Nephron progenitor cell (in vitro differentiated cells): ENCODE data around the gene MSL1.
A peak's percentile ranks its signal among the peaks of the same experiment; 100 is the strongest.

Experiments
- DNase-seq: peaks from one replicate; pipeline ENCODE4 v3.0.0; 2021
- H3K27ac Mint-ChIP-seq: 2 replicates; pipeline ENCODE4 v1.8.0; 2021; ENCODE audit warnings: mild to moderate bottlenecking, moderate library complexity, mixed read lengths
- H3K27me3 Mint-ChIP-seq: 2 replicates; pipeline ENCODE4 v1.8.0; 2021; ENCODE audit warnings: mild to moderate bottlenecking, low read depth, mixed read lengths; ENCODE audit not compliant: poor library complexity
- H3K36me3 Mint-ChIP-seq: 2 replicates; pipeline ENCODE4 v1.8.0; 2021; ENCODE audit warnings: low read depth, mixed read lengths
- H3K4me1 Mint-ChIP-seq: 2 replicates; pipeline ENCODE4 v1.8.0; 2021; ENCODE audit warnings: mixed read lengths
- H3K4me3 Mint-ChIP-seq: 2 replicates; pipeline ENCODE4 v1.8.0; 2021; ENCODE audit warnings: mild to moderate bottlenecking, moderate library complexity, mixed read lengths
- H3K9me3 Mint-ChIP-seq: 2 replicates; pipeline ENCODE4 v1.8.0; 2021; ENCODE audit warnings: mild to moderate bottlenecking, moderate library complexity, mixed read lengths
- TF ChIP-seq, protein P1 (sequence below): fragments of 200-600 bp; sonication (generic); IDR thresholded peaks from 2 replicates; pipeline ENCODE4 v1.5.0; 2021; ENCODE audit warnings: antibody characterized with exemption

The MSL1 gene

DNA sequence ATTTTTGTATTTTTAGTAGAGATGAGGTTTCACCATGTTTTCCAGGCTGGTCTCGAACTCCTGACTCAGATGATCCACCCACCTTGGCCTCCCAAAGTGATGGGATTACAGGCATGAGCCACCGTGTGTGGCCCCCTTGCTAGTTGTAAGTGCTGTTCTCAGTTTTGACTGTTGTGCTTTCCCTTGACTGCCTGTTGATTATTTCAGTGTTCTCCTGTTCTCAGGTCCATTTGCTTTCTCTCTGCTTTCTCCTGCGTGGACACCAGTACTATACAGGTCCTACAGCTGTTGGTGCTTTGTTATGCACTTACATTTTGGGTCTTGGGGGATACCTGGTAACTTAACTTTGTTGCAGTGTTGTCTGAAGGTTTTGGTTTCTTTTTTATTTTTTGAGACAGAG, 26.8 kb downstream of the MSL1 start:
- H3K36me3 Mint-ChIP-seq, result peaks cover 75% of the 10 kb centered on the region
- no peak overlapping the region for H3K4me3 Mint-ChIP-seq
- H3K27ac Mint-ChIP-seq, result peak overlapping the region; percentile 78
- H3K27me3 Mint-ChIP-seq, result no peaks in the 10 kb centered on the region
- H3K9me3 Mint-ChIP-seq, result no peaks in the 10 kb centered on the region
- TF ChIP-seq, protein P1, sequence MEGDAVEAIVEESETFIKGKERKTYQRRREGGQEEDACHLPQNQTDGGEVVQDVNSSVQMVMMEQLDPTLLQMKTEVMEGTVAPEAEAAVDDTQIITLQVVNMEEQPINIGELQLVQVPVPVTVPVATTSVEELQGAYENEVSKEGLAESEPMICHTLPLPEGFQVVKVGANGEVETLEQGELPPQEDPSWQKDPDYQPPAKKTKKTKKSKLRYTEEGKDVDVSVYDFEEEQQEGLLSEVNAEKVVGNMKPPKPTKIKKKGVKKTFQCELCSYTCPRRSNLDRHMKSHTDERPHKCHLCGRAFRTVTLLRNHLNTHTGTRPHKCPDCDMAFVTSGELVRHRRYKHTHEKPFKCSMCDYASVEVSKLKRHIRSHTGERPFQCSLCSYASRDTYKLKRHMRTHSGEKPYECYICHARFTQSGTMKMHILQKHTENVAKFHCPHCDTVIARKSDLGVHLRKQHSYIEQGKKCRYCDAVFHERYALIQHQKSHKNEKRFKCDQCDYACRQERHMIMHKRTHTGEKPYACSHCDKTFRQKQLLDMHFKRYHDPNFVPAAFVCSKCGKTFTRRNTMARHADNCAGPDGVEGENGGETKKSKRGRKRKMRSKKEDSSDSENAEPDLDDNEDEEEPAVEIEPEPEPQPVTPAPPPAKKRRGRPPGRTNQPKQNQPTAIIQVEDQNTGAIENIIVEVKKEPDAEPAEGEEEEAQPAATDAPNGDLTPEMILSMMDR, result no peak
- DNase-seq, result no peak
- peaks cover 5% of the 10 kb centered on the region for H3K4me1 Mint-ChIP-seq

DNA sequence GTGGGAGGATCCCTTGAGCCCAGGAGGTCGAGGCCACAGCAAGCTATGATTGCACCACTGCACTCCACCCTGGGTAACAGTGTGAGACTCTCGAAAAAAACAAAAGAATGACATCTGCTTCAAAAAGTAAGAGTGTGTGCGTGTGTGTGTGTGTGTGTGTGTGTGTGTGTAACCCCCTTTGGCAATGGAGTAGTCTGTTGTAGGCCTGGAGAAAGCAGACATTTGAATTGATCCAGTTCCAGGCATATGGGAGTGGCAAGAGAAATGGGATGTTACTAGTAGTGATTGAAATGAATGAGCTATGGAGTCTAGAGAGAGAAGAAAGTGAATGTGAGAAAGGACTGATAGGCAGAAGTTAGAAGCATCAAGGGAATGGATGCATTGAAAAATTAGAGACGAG, 28.5 kb downstream of the MSL1 start:
- no peaks in the 10 kb centered on the region for H3K9me3 Mint-ChIP-seq
- no peak for DNase-seq
- H3K36me3 Mint-ChIP-seq, result peaks cover 89% of the 10 kb centered on the region
- TF ChIP-seq, protein P1, result no peak
- peaks cover 5% of the 10 kb centered on the region for H3K4me1 Mint-ChIP-seq
- no peak overlapping the region for H3K4me3 Mint-ChIP-seq
- peak overlapping the region; percentile 68 for H3K27ac Mint-ChIP-seq
- H3K27me3 Mint-ChIP-seq, result no peaks in the 10 kb centered on the region

DNA sequence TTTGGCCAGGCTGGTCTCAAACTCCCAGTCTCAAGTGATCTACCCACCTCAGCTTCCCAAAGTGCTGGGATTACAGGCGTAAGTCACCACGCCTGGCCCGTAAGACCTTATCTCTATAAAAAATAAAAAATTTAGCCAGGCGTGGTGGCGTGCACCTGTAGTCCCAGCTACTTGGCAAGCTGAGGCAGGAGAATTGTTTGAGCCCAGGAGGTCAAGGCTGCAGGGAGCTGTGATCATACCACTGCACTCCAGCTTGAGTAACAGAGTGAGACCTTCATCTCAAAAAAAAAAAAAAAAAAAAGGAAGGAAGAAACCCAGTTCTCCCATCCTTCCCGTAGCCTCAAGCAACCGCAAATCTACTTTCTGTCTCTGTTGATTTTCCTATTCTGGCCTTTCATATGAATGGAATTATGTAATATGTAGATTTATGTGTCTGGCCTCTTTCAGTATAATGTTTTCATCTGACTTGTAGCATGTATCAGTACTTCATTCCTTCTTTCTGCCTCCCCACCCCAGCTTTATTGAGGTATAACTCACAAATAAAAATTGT, 29.7 kb downstream of the MSL1 start:
- no peak for DNase-seq
- Mint-ChIP-seq H3K27ac (no peak overlapping the region), H3K4me1 (peaks cover 5% of the 10 kb centered on the region), H3K36me3 (peaks cover 88% of the 10 kb centered on the region), H3K4me3 (no peak overlapping the region), H3K9me3 (no peaks in the 10 kb centered on the region), H3K27me3 (no peaks in the 10 kb centered on the region)
- TF ChIP-seq, protein P1, result no peak

DNA sequence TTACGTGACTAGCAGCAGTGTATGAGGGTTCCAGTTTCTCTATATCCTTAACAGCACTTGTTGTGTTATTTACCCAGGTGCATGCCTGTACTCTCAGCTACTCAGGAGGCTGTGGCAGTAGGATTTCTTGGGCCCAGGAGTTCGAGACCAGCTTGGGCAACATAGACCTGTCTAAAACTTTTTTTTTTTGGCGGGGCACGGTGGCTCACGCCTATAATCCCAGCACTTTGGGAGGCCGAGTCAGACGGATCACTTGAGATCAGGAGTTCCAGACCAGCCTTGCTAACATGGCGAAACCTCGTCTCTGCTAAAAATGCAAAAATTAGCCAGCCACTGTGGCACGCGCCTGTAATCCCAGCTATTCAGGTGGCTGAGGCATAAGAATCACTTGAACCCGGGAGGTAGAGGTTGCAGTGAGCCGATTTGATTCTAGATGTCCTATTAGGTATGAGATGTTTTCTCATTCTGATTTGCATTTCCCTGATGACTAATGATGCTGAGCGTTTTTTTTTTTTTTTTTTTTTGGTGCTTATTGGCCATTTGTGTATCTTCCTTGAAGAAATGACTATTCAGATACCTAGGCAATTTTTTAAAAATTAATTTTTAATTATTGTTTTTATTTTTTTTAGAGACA, 31.9 kb downstream of the MSL1 start:
- H3K4me3 Mint-ChIP-seq, result no peak overlapping the region
- H3K27me3 Mint-ChIP-seq, result no peaks in the 10 kb centered on the region
- H3K36me3 Mint-ChIP-seq, result peaks cover 78% of the 10 kb centered on the region
- no peaks in the 10 kb centered on the region for H3K9me3 Mint-ChIP-seq
- TF ChIP-seq, protein P1, result no peak
- no peak for DNase-seq
- no peak overlapping the region for H3K27ac Mint-ChIP-seq
- H3K4me1 Mint-ChIP-seq, result no peaks in the 10 kb centered on the region

DNA sequence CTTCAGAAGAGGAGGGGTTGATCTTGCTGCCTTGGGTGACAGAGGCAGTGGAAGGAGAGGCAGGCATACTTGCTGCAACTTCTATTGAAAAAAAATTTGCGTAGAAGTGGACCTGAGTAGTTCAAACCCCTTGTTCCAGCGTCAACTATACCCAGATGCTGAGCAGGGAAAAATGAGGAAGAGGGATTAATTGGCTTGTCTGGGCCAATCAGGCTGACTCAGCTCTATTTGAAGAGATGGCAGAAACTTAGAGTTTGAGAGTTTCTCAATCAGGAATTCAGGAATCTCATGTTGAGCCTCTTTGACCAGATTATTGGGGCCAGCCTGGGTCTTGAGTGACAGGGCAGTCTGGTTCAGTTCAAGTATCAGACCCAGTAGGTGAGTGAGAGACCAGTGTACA, 36.2 kb downstream of the MSL1 start:
- no peak for DNase-seq
- Mint-ChIP-seq H3K4me3 (no peak overlapping the region), H3K27me3 (no peaks in the 10 kb centered on the region), H3K9me3 (no peaks in the 10 kb centered on the region), H3K36me3 (peaks cover 58% of the 10 kb centered on the region), H3K27ac (no peak overlapping the region), H3K4me1 (no peaks in the 10 kb centered on the region)
- TF ChIP-seq, protein P1, result no peak

DNA sequence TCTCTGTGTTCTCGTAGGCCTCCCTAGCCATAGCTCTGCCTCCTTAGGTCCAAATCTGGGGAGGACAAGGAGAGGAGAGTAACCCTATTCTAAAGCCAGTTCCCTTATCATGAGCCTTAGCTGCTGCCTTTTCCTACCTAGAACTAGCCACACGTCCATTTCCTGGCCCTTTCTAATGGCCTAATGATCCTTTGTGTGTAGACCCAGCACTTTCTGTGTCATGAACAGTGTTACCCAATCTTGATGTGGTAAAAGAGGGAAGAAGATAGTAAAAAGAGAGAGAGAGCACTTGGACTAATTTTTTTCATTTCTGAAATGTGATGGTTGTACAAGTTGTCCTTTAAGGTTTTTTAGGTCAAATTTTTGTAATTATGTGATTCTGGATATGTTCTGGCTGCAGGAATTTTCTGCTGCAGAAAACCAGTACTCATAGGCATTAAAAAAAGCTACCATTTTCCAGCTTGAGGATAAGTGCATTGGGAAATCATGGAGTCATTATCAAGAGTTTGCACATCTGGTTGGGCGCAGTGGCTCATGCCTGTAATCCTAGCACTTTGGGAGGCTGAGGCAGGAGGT, 36.8 kb downstream of the MSL1 start:
- DNase-seq, result no peak
- H3K9me3 Mint-ChIP-seq, result no peaks in the 10 kb centered on the region
- peaks cover 57% of the 10 kb centered on the region for H3K36me3 Mint-ChIP-seq
- H3K27me3 Mint-ChIP-seq, result no peaks in the 10 kb centered on the region
- no peaks in the 10 kb centered on the region for H3K4me1 Mint-ChIP-seq
- TF ChIP-seq, protein P1, result no peak
- peak overlapping the region; percentile 47 for H3K27ac Mint-ChIP-seq
- H3K4me3 Mint-ChIP-seq, result no peak overlapping the region
